ENCODE measurements around the gene CHST3.

- TF ChIP-seq CTCF (IDR thresholded peaks at IDR 0.05) (no peak), POLR2A (IDR thresholded peaks at IDR 0.05) (no peak)
These were observed 22.9 kb upstream of the CHST3 start for GRCh38 chr10:71941318-71941717.
